DOHH2 (cell line): ENCODE data around the gene DMBT1.
A peak's percentile ranks its signal among the peaks of the same experiment; 100 is the strongest.

Experiments used
- EZH2phosphoT487 ChIP-seq: fragments of 200-600 bp; sonication (generic); IDR thresholded peaks from 2 replicates; pipeline ENCODE4 v1.6.1; 2017; ENCODE audit warnings: borderline replicate concordance, mild to moderate bottlenecking, antibody characterized with exemption, low read length, moderate library complexity, mixed read lengths
- TF ChIP-seq, protein P1 (sequence below): fragments of 200-600 bp; sonication (generic); IDR thresholded peaks from one replicate; pipeline ENCODE4 v1.5.1; 2014; ENCODE audit warnings: antibody characterized with exemption, mild to moderate bottlenecking, low read depth, low read length; ENCODE audit not compliant: poor library complexity, severe bottlenecking

DNA sequence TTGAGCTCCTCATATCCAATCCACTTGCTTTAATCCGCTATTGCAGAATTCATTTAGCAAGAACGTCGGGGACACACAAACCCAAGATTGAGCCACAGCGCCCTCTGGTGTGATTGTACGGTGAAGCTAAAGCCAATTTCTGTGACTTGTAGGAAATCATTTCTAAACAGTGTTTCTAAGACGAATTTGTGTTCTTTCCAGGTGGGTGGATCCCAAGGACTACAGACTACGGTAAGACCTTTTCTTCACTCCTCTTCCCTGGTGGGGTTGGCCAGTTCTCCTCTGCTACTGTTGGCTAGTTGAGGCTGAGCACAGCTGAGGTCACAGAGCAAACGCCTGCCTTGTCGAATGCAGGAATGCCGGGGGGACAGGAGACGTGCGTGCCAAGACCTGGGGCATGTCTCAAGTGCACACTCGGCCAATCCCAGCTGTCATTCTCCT is 5.2 kb downstream of the DMBT1 start:
- TF ChIP-seq, protein P1, sequence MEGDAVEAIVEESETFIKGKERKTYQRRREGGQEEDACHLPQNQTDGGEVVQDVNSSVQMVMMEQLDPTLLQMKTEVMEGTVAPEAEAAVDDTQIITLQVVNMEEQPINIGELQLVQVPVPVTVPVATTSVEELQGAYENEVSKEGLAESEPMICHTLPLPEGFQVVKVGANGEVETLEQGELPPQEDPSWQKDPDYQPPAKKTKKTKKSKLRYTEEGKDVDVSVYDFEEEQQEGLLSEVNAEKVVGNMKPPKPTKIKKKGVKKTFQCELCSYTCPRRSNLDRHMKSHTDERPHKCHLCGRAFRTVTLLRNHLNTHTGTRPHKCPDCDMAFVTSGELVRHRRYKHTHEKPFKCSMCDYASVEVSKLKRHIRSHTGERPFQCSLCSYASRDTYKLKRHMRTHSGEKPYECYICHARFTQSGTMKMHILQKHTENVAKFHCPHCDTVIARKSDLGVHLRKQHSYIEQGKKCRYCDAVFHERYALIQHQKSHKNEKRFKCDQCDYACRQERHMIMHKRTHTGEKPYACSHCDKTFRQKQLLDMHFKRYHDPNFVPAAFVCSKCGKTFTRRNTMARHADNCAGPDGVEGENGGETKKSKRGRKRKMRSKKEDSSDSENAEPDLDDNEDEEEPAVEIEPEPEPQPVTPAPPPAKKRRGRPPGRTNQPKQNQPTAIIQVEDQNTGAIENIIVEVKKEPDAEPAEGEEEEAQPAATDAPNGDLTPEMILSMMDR = peak; percentile 89
- no peak for TF ChIP-seq EZH2phosphoT487
